Common myeloid progenitor, CD34-positive (primary cell): ENCODE measurements around the gene TOR4A.
"Not testable (repeated sequence)": the region's sequence is repeated elsewhere in the genome, so short reads cannot be mapped to it uniquely, and the experiment has no call there.

ENCODE experiments used
- CTCF ChIA-PET: fragments of 350-600 bp; sonication (Branson Sonifier 250); formaldehyde crosslinking; loops from one replicate; lab custom pipeline; 2021; ENCODE audit warnings: antibody characterized with exemption; lab: Charles Lee
- POLR2A ChIA-PET: fragments of 350-600 bp; sonication (Branson Sonifier 250); formaldehyde crosslinking; loops from one replicate; lab custom pipeline; 2021; ENCODE audit warnings: antibody characterized with exemption; lab: Charles Lee
- DNase-seq, 3 donors: peaks; one replicate each; pipeline versions ENCODE4 v3.0.0 to v3.0.0-alpha.2; 2013
- H3K27ac ChIP-seq, 2 experiments: 1 replicate in 1 of 2; 2 replicates in 1 of 2; pipeline ENCODE4 v1.7.0; 2013; ENCODE audit warnings: inconsistent platforms in 2 of 2, low read length in 2 of 2, mild to moderate bottlenecking in 2 of 2, low read depth in 1 of 2, moderate library complexity in 1 of 2; ENCODE audit not compliant: severe bottlenecking in 2 of 2, insufficient read depth in 1 of 2, poor library complexity in 1 of 2
- H3K27me3 ChIP-seq, 5 experiments: replicated peaks in 2 of 5; 1 replicate in 3 of 5; 2 replicates in 2 of 5; pipeline versions ENCODE4 v1.6.1 to v1.7.0; 2013; ENCODE audit warnings: low read length in 4 of 5, mild to moderate bottlenecking in 2 of 5, moderate library complexity in 2 of 5, inconsistent platforms in 1 of 5; ENCODE audit not compliant: insufficient read depth in 5 of 5, control insufficient read depth in 4 of 5
- H3K36me3 ChIP-seq, 4 experiments: 1 replicate in 2 of 4; 2 replicates in 2 of 4; pipeline versions ENCODE4 v1.6.1 to v1.7.0; 2013; ENCODE audit warnings: low read length in 3 of 4, control low read depth in 1 of 4, mild to moderate bottlenecking in 1 of 4; ENCODE audit not compliant: control insufficient read depth in 4 of 4, insufficient read depth in 4 of 4
- H3K4me1 ChIP-seq, 4 experiments: 1 replicate in 3 of 4; 2 replicates in 1 of 4; pipeline versions ENCODE4 v1.6.1 to v1.7.1; 2013; ENCODE audit warnings: low read length in 3 of 4, mild to moderate bottlenecking in 3 of 4, control low read depth in 1 of 4, inconsistent platforms in 1 of 4, moderate library complexity in 1 of 4; ENCODE audit not compliant: control insufficient read depth in 4 of 4, insufficient read depth in 4 of 4; ENCODE audit errors: control extremely low read depth in 1 of 4
- H3K4me3 ChIP-seq, 7 experiments: 1 replicate in 4 of 7; 2 replicates in 3 of 7; pipeline versions ENCODE4 v1.5.1 to v1.7.0; 2013; ENCODE audit warnings: mild to moderate bottlenecking in 7 of 7, low read length in 6 of 7, moderate library complexity in 6 of 7, inconsistent platforms in 2 of 7, low read depth in 2 of 7, control low read depth in 1 of 7; ENCODE audit not compliant: insufficient read depth in 4 of 7, control insufficient read depth in 1 of 7; ENCODE audit errors: extremely low read depth in 1 of 7
- H3K9me3 ChIP-seq, 5 experiments: 1 replicate in 4 of 5; 2 replicates in 1 of 5; pipeline versions ENCODE4 v1.6.1 to v1.7.1; 2013; ENCODE audit warnings: low read length in 4 of 5, mild to moderate bottlenecking in 2 of 5, inconsistent platforms in 1 of 5, low read depth in 1 of 5, moderate library complexity in 1 of 5; ENCODE audit not compliant: control insufficient read depth in 4 of 5, insufficient read depth in 2 of 5; ENCODE audit errors: control extremely low read depth in 1 of 5
- WGBS: methylation state at CpG from one replicate; pipeline ENCODE4 v1.1.5; 2013; ENCODE audit not compliant: insufficient coverage; 5-methylcytosine and 5-hydroxymethylcytosine counted together

TOR4A gene

GRCh38 chr9:137239541-137240200 is 37.9 kb upstream of the TOR4A start:
- not testable (repeated sequence) for H3K9me3 ChIP-seq, DNase-seq, H3K27me3 ChIP-seq
- WGBS, result 75% methylated on average over 13 of the region's 27 CpGs
- ChIA-PET POLR2A (interaction anchor here (0.6 to 2.7 kb wide), 4 partner anchors 15 to 183 kb away, joined by 3 to 16 read pairs (median 10); partner anchors contain the start of genes CYSRT1, EXD3, NELFB and NOXA1), CTCF (interaction anchor here (1.0 to 1.6 kb wide), 6 partner anchors 10 to 63 kb away, joined by 3 to 5 read pairs (median 4); no protein-coding TSS in a partner anchor)
- peaks cover 0 to 24% (median 17%) of the 10 kb centered on the region in 4 experiments for H3K36me3 ChIP-seq
- peaks cover 3 to 78% (median 63%) of the 10 kb centered on the region in 4 experiments for H3K4me1 ChIP-seq
- H3K27ac ChIP-seq, result peak overlapping the region; percentile 33 to 82
- H3K4me3 ChIP-seq, result peak overlapping the region; percentile 46 to 84 (median 71)

- CTCF ChIA-PET, result interaction anchor here (0.8 to 1.6 kb wide), 9 partner anchors 10 to 64 kb away, joined by 3 to 5 read pairs (median 3); no protein-coding TSS in a partner anchor
- POLR2A ChIA-PET, result interaction anchor here (0.6 to 2.7 kb wide), 11 partner anchors 12 to 458 kb away, joined by 3 to 16 read pairs (median 4); partner anchors contain the start of genes CYSRT1, EXD3, NELFB and NOXA1
- Histone ChIP-seq H3K36me3 (peaks cover 0 to 24% (median 17%) of the 10 kb centered on the region in 4 experiments), H3K9me3 (no peaks in the 10 kb centered on the region), H3K4me1 (peaks cover 3 to 71% (median 59%) of the 10 kb centered on the region in 4 experiments), H3K4me3 (peak overlapping the region; percentile 46 to 84 (median 71)), H3K27me3 (no peaks in the 10 kb centered on the region), H3K27ac (peak overlapping the region; percentile 33 to 82)
- WGBS, result 0% methylated on average over 35 of the region's 58 CpGs
- DNase-seq, result peak; percentile 82 to 93 (median 89)
Measured at GRCh38 chr9:137240318-137240840, 37.1 kb upstream of the TOR4A start.

GRCh38 chr9:137240841-137241489 is 36.6 kb upstream of the TOR4A start, which contains the start of gene TUBB4B:
Gene TUBB4B (plus strand): TSS chr9:137241287. CDS start chr9:137241361, 74 bp downstream.
- DNase-seq, result peak; percentile 100
- ChIA-PET POLR2A (interaction anchor here (0.6 to 2.7 kb wide), 10 partner anchors 12 to 458 kb away, joined by 3 to 16 read pairs (median 4); partner anchors contain the start of genes CYSRT1, NELFB, RNF208 and TPRN), CTCF (interaction anchor here (0.8 to 1.6 kb wide), 9 partner anchors 9 to 64 kb away, joined by 3 to 5 read pairs (median 3); no protein-coding TSS in a partner anchor)
- Histone ChIP-seq H3K4me1 (peaks cover 3 to 65% (median 53%) of the 10 kb centered on the region in 4 experiments), H3K27ac (peak within 1 kb of the TSS; percentile 33 to 83), H3K9me3 (no peaks in the 10 kb centered on the region), H3K4me3 (peak within 1 kb of the TSS; percentile 56 to 87 (median 78)), H3K27me3 (no peaks in the 10 kb centered on the region), H3K36me3 (peaks cover 0 to 24% (median 17%) of the 10 kb centered on the region in 4 experiments)
- WGBS, result 0% methylated on average over 59 of the region's 67 CpGs

- Histone ChIP-seq H3K9me3 (no peaks in the 10 kb centered on the region), H3K36me3 (peaks cover 0 to 24% (median 17%) of the 10 kb centered on the region in 4 experiments), H3K4me3 (peak overlapping the region; percentile 56 to 87 (median 78)), H3K4me1 (peaks cover 3 to 58% (median 47%) of the 10 kb centered on the region in 4 experiments), H3K27me3 (no peaks in the 10 kb centered on the region), H3K27ac (peak overlapping the region; percentile 33 to 83)
- DNase-seq, result peak; percentile 45 to 62 (median 50)
- 6% methylated on average over 73 of the region's 83 CpGs for WGBS
- ChIA-PET CTCF (interaction anchor here (0.9 to 1.6 kb wide), 6 partner anchors 12 to 51 kb away, joined by 3 to 8 read pairs (median 4); partner anchors contain the start of gene NELFB), POLR2A (interaction anchor here (1.1 to 2.7 kb wide), 3 partner anchors 13 to 15 kb away, joined by 4 to 14 read pairs (median 6); partner anchors contain the start of gene NELFB)
Measured at GRCh38 chr9:137241490-137242268, 35.8 kb upstream of the TOR4A start.

- peaks cover 3 to 49% (median 39%) of the 10 kb centered on the region in 4 experiments for H3K4me1 ChIP-seq
- peak overlapping the region; percentile 33 to 83 for H3K27ac ChIP-seq
- H3K9me3 ChIP-seq, result no peaks in the 10 kb centered on the region
- POLR2A ChIA-PET, result interaction anchor here (1.4 kb wide), 1 partner anchor 13 kb away, joined by 6 read pairs; the partner anchor contains the start of gene NELFB
- no peaks in the 10 kb centered on the region for H3K27me3 ChIP-seq
- no peak for DNase-seq
- 91% methylated on average over 30 of the region's 36 CpGs for WGBS
- CTCF ChIA-PET, result interaction anchor here (0.8 to 1.6 kb wide), 5 partner anchors 12 to 54 kb away, joined by 3 to 8 read pairs (median 4); partner anchors contain the start of genes ANAPC2, NELFB and SSNA1
- peak overlapping the region; percentile 56 to 87 (median 78) for H3K4me3 ChIP-seq
- peaks cover 0 to 24% (median 17%) of the 10 kb centered on the region in 4 experiments for H3K36me3 ChIP-seq
Measured at GRCh38 chr9:137242269-137243203, 35.0 kb upstream of the TOR4A start.
